Progenitor cell of endocrine pancreas (in vitro differentiated cells): ENCODE measurements around the gene CCNG2. TPM values are rescaled to one million over a fixed set of nuclear protein-coding genes. Genes with fewer than 3 reads are reported as not detected.

Experiments
- DNase-seq: peaks from one replicate; pipeline ENCODE4 v3.0.0; 2021; ENCODE audit warnings: low spot score; ENCODE audit not compliant: unreplicated experiment
- H3K27ac Mint-ChIP-seq: 2 replicates; pipeline ENCODE4 v1.8.0; 2021; ENCODE audit warnings: mild to moderate bottlenecking, moderate library complexity, mixed read lengths
- H3K27me3 Mint-ChIP-seq: 2 replicates; pipeline ENCODE4 v1.8.0; 2021; ENCODE audit warnings: mixed read lengths
- H3K36me3 Mint-ChIP-seq: 2 replicates; pipeline ENCODE4 v1.8.0; 2022; ENCODE audit warnings: mixed read lengths; ENCODE audit not compliant: insufficient read depth
- H3K4me1 Mint-ChIP-seq: 2 replicates; pipeline ENCODE4 v1.8.0; 2021; ENCODE audit warnings: low read depth, mixed read lengths
- H3K4me3 Mint-ChIP-seq: 2 replicates; pipeline ENCODE4 v1.8.0; 2021; ENCODE audit warnings: low read depth, mild to moderate bottlenecking, moderate library complexity, mixed read lengths
- H3K9me3 Mint-ChIP-seq: 2 replicates; pipeline ENCODE4 v1.8.0; 2021; ENCODE audit warnings: low read depth, mixed read lengths
- CTCF ChIP-seq: fragments of 200-600 bp; sonication (generic); IDR thresholded peaks from one replicate; pipeline ENCODE4 v1.5.0; 2021; ENCODE audit warnings: antibody characterized with exemption, mild to moderate bottlenecking; ENCODE audit not compliant: unreplicated experiment
- total RNA-seq: library from RNA; stranded (reverse); gene quantifications from 2 replicates; pipeline ENCODE4 v1.2.1, GENCODE V29; 2021

Gene CCNG2
- total RNA-seq, 1 donor from 2014 or later = 89.5 TPM

GRCh38 chr4:77153006-77153405, 4.0 kb upstream of the CCNG2 start:
- Mint-ChIP-seq H3K4me1 (peaks cover 24% of the 10 kb centered on the region), H3K27ac (no peak overlapping the region), H3K9me3 (no peaks in the 10 kb centered on the region), H3K4me3 (no peak overlapping the region), H3K27me3 (no peaks in the 10 kb centered on the region), H3K36me3 (no peaks in the 10 kb centered on the region)
- DNase-seq = no peak
- TF ChIP-seq CTCF = no peak

DNA sequence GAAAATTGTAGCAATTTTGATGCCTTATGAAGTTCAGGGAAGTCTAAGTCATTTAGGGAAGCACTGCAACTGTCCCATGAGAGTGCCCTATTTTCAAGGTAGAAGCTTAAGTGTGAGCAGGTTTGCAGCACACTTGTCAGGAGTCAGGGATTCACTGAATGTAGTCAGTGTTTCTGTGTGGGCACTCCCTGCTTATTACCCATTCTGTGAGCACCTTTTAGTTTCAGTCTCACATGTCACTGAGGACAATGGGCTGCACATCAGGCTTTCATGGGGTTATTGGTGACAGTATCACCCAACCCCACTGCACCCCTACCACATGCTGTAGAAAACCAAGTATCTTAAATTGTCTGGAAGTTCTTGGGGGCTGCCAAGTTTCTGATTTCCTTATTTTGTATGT, 2.9 kb upstream of the CCNG2 start:
- no peak for DNase-seq

GRCh38 chr4:77154761-77155499, 2.1 kb upstream of the CCNG2 start:
- TF ChIP-seq CTCF = no peak
- Mint-ChIP-seq H3K9me3 (no peaks in the 10 kb centered on the region), H3K36me3 (peaks cover 7% of the 10 kb centered on the region), H3K4me3 (no peak overlapping the region), H3K27ac (peak overlapping the region; percentile 100), H3K4me1 (peaks cover 37% of the 10 kb centered on the region), H3K27me3 (no peaks in the 10 kb centered on the region)
- no peak for DNase-seq

More for the DNA sequence above, 2.9 kb upstream of the CCNG2 start:
- Mint-ChIP-seq H3K27ac (no peak overlapping the region), H3K4me3 (no peak overlapping the region), H3K9me3 (no peaks in the 10 kb centered on the region), H3K36me3 (peaks cover 3% of the 10 kb centered on the region), H3K27me3 (no peaks in the 10 kb centered on the region), H3K4me1 (peaks cover 30% of the 10 kb centered on the region)
- TF ChIP-seq CTCF = no peak

DNA sequence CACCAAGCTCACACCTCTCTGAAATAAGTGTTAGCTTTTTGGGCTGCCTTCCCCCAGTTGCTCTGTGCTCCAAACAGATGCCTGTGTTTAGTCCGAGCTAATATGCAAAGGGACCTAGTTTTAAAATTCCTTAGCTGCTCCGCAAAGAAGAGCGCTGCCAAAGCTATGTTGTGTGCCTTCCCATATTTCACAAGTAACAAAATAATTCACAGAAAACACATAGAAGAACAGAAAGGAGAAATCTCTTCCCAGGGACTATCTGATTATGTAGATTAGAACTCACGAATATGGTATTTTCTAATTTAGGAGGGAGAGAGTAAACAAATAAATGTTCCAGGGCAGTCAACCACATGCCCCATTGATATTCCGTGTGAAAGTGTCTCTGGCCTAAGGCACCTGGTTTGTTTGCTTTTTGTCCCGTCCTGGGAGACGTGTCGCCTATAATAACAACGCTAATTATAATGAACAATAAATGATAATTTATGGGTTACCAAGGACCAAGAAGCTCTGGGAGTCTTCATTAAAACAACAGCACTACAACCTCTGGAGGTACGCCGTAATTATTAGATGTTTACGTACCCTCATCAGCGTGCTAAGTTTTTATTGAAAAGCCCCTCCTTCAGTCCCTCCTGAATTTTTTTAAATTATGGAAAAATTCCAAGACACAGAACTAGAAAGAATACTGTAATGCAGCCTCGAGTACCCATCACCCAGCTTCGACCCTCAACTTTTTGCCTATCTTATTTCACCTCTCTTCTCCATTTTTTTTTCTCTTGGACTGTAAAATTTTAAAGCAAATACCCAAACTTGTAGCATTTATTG, 1.2 kb upstream of the CCNG2 start:
- H3K4me3 Mint-ChIP-seq = peak overlapping the region; percentile 100
- DNase-seq = no peak
- peaks cover 39% of the 10 kb centered on the region for H3K4me1 Mint-ChIP-seq
- no peaks in the 10 kb centered on the region for H3K9me3 Mint-ChIP-seq
- TF ChIP-seq CTCF = no peak
- peaks cover 12% of the 10 kb centered on the region for H3K36me3 Mint-ChIP-seq
- H3K27ac Mint-ChIP-seq = peak overlapping the region; percentile 100
- no peaks in the 10 kb centered on the region for H3K27me3 Mint-ChIP-seq

DNA sequence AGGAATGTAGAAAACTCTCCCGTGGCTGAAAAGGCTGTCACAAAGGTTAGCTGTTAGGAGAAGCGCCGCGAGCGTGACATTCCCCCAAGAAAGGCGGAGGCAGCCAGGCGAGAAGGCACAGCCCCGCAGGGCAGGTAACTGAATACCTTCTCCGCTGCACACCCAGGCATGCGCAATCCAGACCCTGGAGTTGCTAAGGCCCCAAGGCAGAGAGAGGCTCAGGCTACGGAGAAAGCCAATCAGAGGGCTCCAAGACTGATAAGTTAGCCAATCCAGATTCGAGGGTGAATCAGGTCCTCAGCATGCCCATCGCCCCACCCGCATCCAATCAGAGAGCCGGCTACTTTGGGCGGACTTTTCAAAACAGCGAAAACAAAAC, 485 bp upstream of the CCNG2 start:
- Mint-ChIP-seq H3K36me3 (peaks cover 12% of the 10 kb centered on the region), H3K9me3 (no peaks in the 10 kb centered on the region), H3K4me3 (peak overlapping the region; percentile 100), H3K27me3 (no peaks in the 10 kb centered on the region), H3K4me1 (peaks cover 39% of the 10 kb centered on the region), H3K27ac (peak overlapping the region; percentile 100)
- peak; percentile 93 for DNase-seq
- no peak for TF ChIP-seq CTCF
